Stimulated activated CD8-positive, alpha-beta memory T cell treated with anti-CD3 and anti-CD28 coated beads, Interleukin-2, amount 100 ng/mL, for 1 hour (primary cell): ENCODE data around the gene ATP5IF1.

ENCODE experiments used
- DNase-seq, 2 donors: peaks; one replicate each; pipeline ENCODE4 v3.0.0-alpha.2; 2020; ENCODE audit warnings: low read depth in 2 of 2

The ATP5IF1 gene

GRCh38 chr1:28235755-28236655 is at the start of gene ATP5IF1:
Gene ATP5IF1 (plus strand): TSS chr1:28236124. CDS start chr1:28236184, 60 bp downstream.
- DNase-seq = peak; percentile 81 to 88

GRCh38 chr1:28190337-28190979 is 45.5 kb upstream of the ATP5IF1 start:
- no peak for DNase-seq

- no peak for DNase-seq
Measured at GRCh38 chr1:28190996-28191645, 44.8 kb upstream of the ATP5IF1 start.

- DNase-seq = no peak
Measured at GRCh38 chr1:28193701-28194161, 42.2 kb upstream of the ATP5IF1 start.

GRCh38 chr1:28194326-28195035 is 41.4 kb upstream of the ATP5IF1 start:
- no peak for DNase-seq

GRCh38 chr1:28195780-28196179 is 40.1 kb upstream of the ATP5IF1 start:
- no peak for DNase-seq

- DNase-seq = no peak
Measured at GRCh38 chr1:28196330-28196729, 39.6 kb upstream of the ATP5IF1 start.

GRCh38 chr1:28197682-28198415 is 38.1 kb upstream of the ATP5IF1 start:
- no peak for DNase-seq

- peak; percentile 9 to 34 for DNase-seq
Measured at GRCh38 chr1:28199328-28200233, 36.3 kb upstream of the ATP5IF1 start.

GRCh38 chr1:28200234-28200873 is 35.6 kb upstream of the ATP5IF1 start:
- DNase-seq = no peak

GRCh38 chr1:28205243-28205642 is 30.7 kb upstream of the ATP5IF1 start:
- DNase-seq = no peak

GRCh38 chr1:28208818-28209441 is 27.0 kb upstream of the ATP5IF1 start:
- DNase-seq = peak in 1 of 2 donors; percentile 35

GRCh38 chr1:28209700-28210099 is 26.2 kb upstream of the ATP5IF1 start:
- no peak for DNase-seq

GRCh38 chr1:28213315-28213714 is 22.6 kb upstream of the ATP5IF1 start:
- DNase-seq = no peak

- no peak for DNase-seq
Measured at GRCh38 chr1:28229089-28229488, 6.8 kb upstream of the ATP5IF1 start.

GRCh38 chr1:28229996-28230395 is 5.9 kb upstream of the ATP5IF1 start:
- DNase-seq = no peak

- peak; percentile 88 to 94 for DNase-seq
Measured at GRCh38 chr1:28232558-28233263, 3.2 kb upstream of the ATP5IF1 start, which contains the start of gene DNAJC8. Gene DNAJC8 (minus strand): TSS chr1:28233029. CDS start chr1:28232998, 31 bp downstream.

- DNase-seq = no peak
Measured at GRCh38 chr1:28233264-28233606, 2.7 kb upstream of the ATP5IF1 start.
